Sigmoid colon (tissue), 4 donors: ENCODE data around the gene FANCC.

Source experiments
- CTCF ChIP-seq, 4 experiments: fragments of 450-650 bp in 3 of 4; fragments of 200-600 bp in 1 of 4; IDR thresholded peaks; one replicate each; pipeline ENCODE4 v1.5.1; 2016 to 2019; ENCODE audit warnings: antibody characterized with exemption in 4 of 4, mild to moderate bottlenecking in 3 of 4, moderate library complexity in 2 of 4
- EP300 ChIP-seq, 4 donors: sonication (generic); formaldehyde crosslinking; IDR thresholded peaks; one replicate each; pipeline ENCODE4 v1.6.1; 2017; ENCODE audit warnings: antibody characterized with exemption in 4 of 4
- POLR2A ChIP-seq, 2 donors: fragments of 450-650 bp; IDR thresholded peaks; one replicate each; pipeline ENCODE4 v1.6.1; 2016; ENCODE audit warnings: antibody characterized with exemption in 2 of 2, mild to moderate bottlenecking in 2 of 2, moderate library complexity in 2 of 2

- TF ChIP-seq CTCF (IDR thresholded peaks at IDR 0.05) (no peak), POLR2A (IDR thresholded peaks at IDR 0.05) (no peak), EP300 (IDR thresholded peaks at IDR 0.05) (no peak)
These were observed 10.0 kb downstream of the FANCC start for GRCh38 chr9:95307538-95307937.
